ENCODE results near the gene LYST. TPM values are rescaled to one million over a fixed set of nuclear protein-coding genes. Genes with fewer than 3 reads are reported as not detected.
A peak's percentile ranks its signal among the peaks of the same experiment; 100 is the strongest.

Gene LYST
- total RNA-seq, 1 experiment from 2014 or later, result 4.8 TPM

DNA sequence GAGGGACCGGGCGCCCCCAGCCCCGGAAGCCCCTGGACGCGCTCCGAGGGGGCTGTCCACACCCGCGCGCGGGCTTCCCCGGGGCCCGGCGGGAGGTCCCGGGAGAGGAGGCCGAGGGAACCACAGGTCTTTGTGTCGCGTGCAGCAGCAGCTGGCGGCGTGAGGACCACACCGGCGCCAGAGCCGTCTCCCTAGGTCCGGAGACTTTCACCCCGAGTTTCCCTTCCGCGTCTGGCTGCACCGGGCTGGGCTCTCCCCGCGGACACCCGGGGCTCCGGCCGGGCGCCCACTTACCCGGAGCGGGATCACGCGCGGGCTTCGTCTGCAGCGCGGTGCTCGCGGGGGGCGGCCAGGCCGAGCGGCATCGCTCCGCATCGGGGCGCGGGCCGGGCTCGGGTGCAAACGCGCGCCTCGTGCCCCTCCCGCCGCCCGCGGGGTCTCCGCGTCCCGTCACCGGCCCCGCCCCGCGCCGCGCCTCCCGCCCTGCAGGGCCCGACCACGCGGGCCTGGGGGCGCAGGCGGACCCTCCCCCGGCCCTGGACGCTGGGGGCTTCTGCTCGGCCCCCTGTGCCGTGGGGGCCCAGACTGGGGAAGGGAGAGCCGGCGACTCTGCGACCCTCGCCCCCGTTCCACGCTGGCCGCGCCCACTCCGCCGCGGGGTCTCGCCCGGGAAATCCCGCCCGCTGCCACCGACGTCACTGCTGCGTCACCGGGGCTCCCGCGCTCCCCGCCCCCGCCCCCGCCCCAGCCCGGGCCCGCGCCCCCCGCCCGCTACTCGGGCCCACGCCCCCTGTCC is 217.1 kb downstream of the LYST start, which contains the start of gene GNG4:
TSS of gene GNG4 (minus strand) at position 417 of the 796 bp plus-strand sequence. CDS start 65,946 bp downstream, outside the sequence.
- no peaks in the 10 kb centered on the region for H3K9me2 ChIP-seq (replicated peaks; ENCODE audit: low read length)
- H4K20me1 ChIP-seq (ENCODE audit: low read length), result no peaks in the 10 kb centered on the region
- H3K9ac ChIP-seq (ENCODE audit: low read length), result no peak within 1 kb of the TSS
- H3F3A ChIP-seq (ENCODE audit: low read length, unreplicated experiment), result no peaks in the 10 kb centered on the region
- H3K36me3 ChIP-seq (ENCODE audit: low read depth, low read length), result no peaks in the 10 kb centered on the region
- POLR2A ChIA-PET (ENCODE audit: unreplicated experiment), result no interaction called here
- H3K9me3 ChIP-seq (ENCODE audit: low read length), result no peaks in the 10 kb centered on the region
- TF ChIP-seq, protein P1, sequence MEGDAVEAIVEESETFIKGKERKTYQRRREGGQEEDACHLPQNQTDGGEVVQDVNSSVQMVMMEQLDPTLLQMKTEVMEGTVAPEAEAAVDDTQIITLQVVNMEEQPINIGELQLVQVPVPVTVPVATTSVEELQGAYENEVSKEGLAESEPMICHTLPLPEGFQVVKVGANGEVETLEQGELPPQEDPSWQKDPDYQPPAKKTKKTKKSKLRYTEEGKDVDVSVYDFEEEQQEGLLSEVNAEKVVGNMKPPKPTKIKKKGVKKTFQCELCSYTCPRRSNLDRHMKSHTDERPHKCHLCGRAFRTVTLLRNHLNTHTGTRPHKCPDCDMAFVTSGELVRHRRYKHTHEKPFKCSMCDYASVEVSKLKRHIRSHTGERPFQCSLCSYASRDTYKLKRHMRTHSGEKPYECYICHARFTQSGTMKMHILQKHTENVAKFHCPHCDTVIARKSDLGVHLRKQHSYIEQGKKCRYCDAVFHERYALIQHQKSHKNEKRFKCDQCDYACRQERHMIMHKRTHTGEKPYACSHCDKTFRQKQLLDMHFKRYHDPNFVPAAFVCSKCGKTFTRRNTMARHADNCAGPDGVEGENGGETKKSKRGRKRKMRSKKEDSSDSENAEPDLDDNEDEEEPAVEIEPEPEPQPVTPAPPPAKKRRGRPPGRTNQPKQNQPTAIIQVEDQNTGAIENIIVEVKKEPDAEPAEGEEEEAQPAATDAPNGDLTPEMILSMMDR (conservative IDR thresholded peaks at IDR 0.05; ENCODE audit: low read depth, low read length), result no peak
- TF ChIP-seq EZH2phosphoT487 (IDR thresholded peaks at IDR 0.05; ENCODE audit: borderline replicate concordance, low read length) (no peak), EZH2 (IDR thresholded peaks at IDR 0.05; ENCODE audit: low read length, unreplicated experiment) (no peak)
- H3K27ac ChIP-seq (ENCODE audit: low read length), result no peak within 1 kb of the TSS
- DNase-seq, result no peak
- CTCF ChIA-PET, result interaction anchor here (0.6 kb wide), 2 partner anchors 172 to 1340 kb away, joined by 4 to 5 read pairs; no protein-coding TSS in a partner anchor
- peak within 1 kb of the TSS; percentile 69; the same call in 1 of the 2 replicates for H2AFZ ChIP-seq (ENCODE audit: low read length)
- no TSS peak for BruUV-seq (replicated peaks)
- peak; percentile 61 for ATAC-seq
- intact Hi-C loops (cut with micrococcal nuclease), result no loop called here
- no peaks in the 10 kb centered on the region for H3K79me2 ChIP-seq (ENCODE audit: low read length)
- H3K4me1 ChIP-seq (ENCODE audit: insufficient read depth, low read length), result peaks cover 4% of the 10 kb centered on the region
- H3K4me2 ChIP-seq (ENCODE audit: low read length), result peak within 1 kb of the TSS; percentile 82
- peak within 1 kb of the TSS; percentile 60 for H3K4me3 ChIP-seq (ENCODE audit: low read length)
- H3K27me3 ChIP-seq (ENCODE audit: low read length), result peaks cover 11% of the 10 kb centered on the region

DNA sequence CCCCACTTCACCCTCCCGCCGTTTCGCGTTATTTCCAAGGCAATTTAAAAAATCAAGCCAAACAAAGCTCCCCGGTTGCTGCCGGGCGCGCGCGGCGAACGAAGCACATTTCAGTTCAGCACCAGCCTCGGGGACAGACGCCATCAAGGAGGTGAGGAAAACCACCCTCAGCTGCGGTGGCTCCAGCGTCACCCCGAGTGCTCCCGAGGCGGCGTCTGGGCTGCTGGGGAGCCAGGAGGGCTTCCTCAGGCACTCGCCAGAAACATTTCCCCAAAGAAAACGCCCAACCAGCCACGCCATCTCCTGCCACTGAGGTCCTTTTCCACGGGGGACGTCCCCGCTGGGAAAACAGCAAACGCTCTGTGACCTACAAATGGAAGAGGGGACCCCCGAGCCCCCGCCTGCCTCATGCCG is 217.7 kb downstream of the LYST start:
- H3K4me2 ChIP-seq (ENCODE audit: low read length), result peak overlapping the region; percentile 82
- H3K9ac ChIP-seq (ENCODE audit: low read length), result no peak overlapping the region
- TF ChIP-seq EZH2 (IDR thresholded peaks at IDR 0.05; ENCODE audit: low read length, unreplicated experiment) (no peak), EZH2phosphoT487 (IDR thresholded peaks at IDR 0.05; ENCODE audit: borderline replicate concordance, low read length) (no peak)
- TF ChIP-seq, protein P1 (conservative IDR thresholded peaks at IDR 0.05; ENCODE audit: low read depth, low read length), result no peak
- no TSS peak for BruUV-seq (replicated peaks)
- H2AFZ ChIP-seq (ENCODE audit: low read length), result peak overlapping the region; percentile 69; the same call in 1 of the 2 replicates
- DNase-seq (peak; percentile 38), ATAC-seq (peak; percentile 85)
- no peaks in the 10 kb centered on the region for H3K36me3 ChIP-seq (ENCODE audit: low read depth, low read length)
- H3K9me3 ChIP-seq (ENCODE audit: low read length), result no peaks in the 10 kb centered on the region
- CTCF ChIA-PET, result interaction anchor here (0.6 kb wide), 2 partner anchors 172 to 1340 kb away, joined by 4 to 5 read pairs; no protein-coding TSS in a partner anchor
- peaks cover 11% of the 10 kb centered on the region for H3K27me3 ChIP-seq (ENCODE audit: low read length)
- intact Hi-C loops (cut with micrococcal nuclease), result no loop called here
- H3K27ac ChIP-seq (ENCODE audit: low read length), result no peak overlapping the region
- no peaks in the 10 kb centered on the region for H4K20me1 ChIP-seq (ENCODE audit: low read length)
- POLR2A ChIA-PET (ENCODE audit: unreplicated experiment), result no interaction called here
- H3K79me2 ChIP-seq (ENCODE audit: low read length), result no peaks in the 10 kb centered on the region
- no peaks in the 10 kb centered on the region for H3K9me2 ChIP-seq (replicated peaks; ENCODE audit: low read length)
- H3F3A ChIP-seq (ENCODE audit: low read length, unreplicated experiment), result no peaks in the 10 kb centered on the region
- H3K4me3 ChIP-seq (ENCODE audit: low read length), result peak overlapping the region; percentile 60
- H3K4me1 ChIP-seq (ENCODE audit: insufficient read depth, low read length), result peaks cover 4% of the 10 kb centered on the region
